AG09319 (cell line): ENCODE data around the gene TMEM14C.

Experiments used
- DNase-seq: peaks from one replicate; pipeline ENCODE4 v3.0.0-alpha.2; 2010; ENCODE audit warnings: low read depth; ENCODE audit errors: extremely low read depth
- CTCF ChIP-seq: IDR thresholded peaks from 2 replicates; pipeline ENCODE4 v1.5.1; 2011; ENCODE audit warnings: low read depth, mild to moderate bottlenecking, inconsistent platforms, low read length, moderate library complexity

Gene TMEM14C

DNA sequence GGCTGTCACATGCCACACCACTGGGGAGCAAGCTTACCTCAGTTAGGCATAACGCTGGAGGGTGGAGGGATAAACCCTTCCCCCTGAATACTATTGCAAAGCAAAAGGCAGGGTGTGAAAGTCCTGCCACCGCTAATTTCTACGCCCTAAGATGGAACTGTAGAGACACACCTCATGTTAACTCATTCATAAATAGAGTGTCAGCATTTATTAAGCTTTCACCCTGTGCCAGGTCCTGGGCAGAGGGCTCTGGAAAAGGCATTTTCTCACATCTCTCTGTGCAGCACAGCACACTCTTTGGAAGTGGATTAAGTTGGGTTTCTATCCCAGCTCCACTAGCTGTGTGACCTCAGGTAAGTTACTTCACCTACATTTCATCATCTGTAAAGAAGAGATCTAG lies 46.5 kb downstream of the TMEM14C start:
- no peak for DNase-seq
- TF ChIP-seq CTCF, result no peak

DNA sequence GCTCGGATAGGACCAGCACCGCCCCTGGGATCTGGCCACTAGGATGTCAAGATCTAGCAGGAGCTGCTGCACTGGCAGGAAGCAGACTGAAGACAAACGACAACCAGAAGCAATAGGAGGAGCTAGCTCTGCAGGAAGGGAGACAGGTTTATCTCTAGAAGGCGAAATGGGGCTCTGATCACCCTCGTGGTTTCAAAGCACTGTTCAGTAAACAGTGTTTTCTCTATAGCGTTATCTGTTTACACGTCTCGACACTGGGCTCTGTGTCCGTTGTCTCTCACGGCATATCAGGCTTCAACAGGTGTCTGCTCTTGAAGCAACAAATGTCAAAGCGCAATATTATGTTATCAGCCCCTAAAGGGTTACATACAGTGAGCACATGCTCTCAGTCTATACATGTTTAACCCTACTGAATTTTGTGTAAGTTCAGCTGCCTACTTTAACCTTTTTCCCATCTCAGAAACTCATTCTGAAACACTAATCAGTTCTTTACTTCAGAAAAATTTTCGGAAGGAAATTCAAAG lies 48.6 kb downstream of the TMEM14C start:
- TF ChIP-seq CTCF, result no peak
- no peak for DNase-seq

GRCh38 chr6:10778230-10778629 lies 55.4 kb downstream of the TMEM14C start:
- TF ChIP-seq CTCF, result no peak
- DNase-seq, result no peak

- no peak for TF ChIP-seq CTCF
These were observed 56.2 kb downstream of the TMEM14C start for GRCh38 chr6:10779076-10779475.

More at GRCh38 chr6:10779076-10779475, 56.2 kb downstream of the TMEM14C start:
- no peak for DNase-seq
